Endothelial cell of hepatic sinusoid (primary cell): ENCODE data around the gene HAUS8.
"Not testable (repeated sequence)": the region's sequence is repeated elsewhere in the genome, so short reads cannot be mapped to it uniquely, and the experiment has no call there.

ENCODE experiments used
- in situ Hi-C: cut with HindIII; loops from 2 replicates; pipeline ENCODE4 v1.10.0; 2017; ENCODE audit warnings: low sequenced_read_pairs

Gene HAUS8, protein sequence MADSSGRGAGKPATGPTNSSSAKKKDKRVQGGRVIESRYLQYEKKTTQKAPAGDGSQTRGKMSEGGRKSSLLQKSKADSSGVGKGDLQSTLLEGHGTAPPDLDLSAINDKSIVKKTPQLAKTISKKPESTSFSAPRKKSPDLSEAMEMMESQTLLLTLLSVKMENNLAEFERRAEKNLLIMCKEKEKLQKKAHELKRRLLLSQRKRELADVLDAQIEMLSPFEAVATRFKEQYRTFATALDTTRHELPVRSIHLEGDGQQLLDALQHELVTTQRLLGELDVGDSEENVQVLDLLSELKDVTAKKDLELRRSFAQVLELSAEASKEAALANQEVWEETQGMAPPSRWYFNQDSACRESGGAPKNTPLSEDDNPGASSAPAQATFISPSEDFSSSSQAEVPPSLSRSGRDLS

GRCh38 chr19:17075035-17075863 lies at the start of gene HAUS8, which contains the start of gene MYO9B:
TSS of gene HAUS8 (minus strand) at chr19:17075452. CDS start at chr19:17075422, 30 bp downstream.
TSS of gene MYO9B (plus strand) at chr19:17075777. CDS start at chr19:17101718, 25,941 bp downstream.
- in situ Hi-C loops: loop anchor here (5.0 kb wide), 1 partner anchor 92 kb away; no protein-coding TSS in a partner anchor

- in situ Hi-C loops: no loop called here
Observed at GRCh38 chr19:17124025-17124424, 48.8 kb upstream of the HAUS8 start.

GRCh38 chr19:17123041-17123440 lies 47.8 kb upstream of the HAUS8 start:
- in situ Hi-C loops: no loop called here

DNA sequence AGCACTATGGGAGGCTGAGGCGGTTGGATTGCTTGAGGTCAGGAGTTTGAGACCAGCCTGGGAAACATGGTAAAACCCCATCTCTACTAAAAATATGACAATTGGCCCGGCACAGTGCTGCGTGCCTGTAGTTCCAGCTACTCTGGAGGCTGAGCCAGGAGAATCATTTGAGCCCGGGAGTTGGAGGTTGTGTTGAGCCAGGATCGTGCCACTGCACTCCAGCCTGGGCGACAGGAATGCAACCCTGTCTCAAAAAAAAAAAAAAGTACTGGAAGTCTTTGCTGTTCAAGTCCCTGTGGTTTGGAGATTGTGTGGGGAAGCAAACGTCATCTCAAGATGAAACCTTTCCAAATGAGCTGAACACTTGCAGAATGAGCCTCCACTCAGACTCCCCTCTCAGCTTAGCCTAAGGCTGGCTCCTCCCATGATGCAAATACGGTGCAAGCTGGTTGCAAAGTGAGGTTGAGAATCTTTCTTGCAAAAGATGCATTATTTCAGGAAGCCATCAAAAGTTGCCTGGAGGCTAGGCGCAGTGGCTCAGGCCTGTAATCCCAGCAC lies 46.6 kb upstream of the HAUS8 start:
- in situ Hi-C loops: no loop called here

GRCh38 chr19:17118957-17119356 lies 43.7 kb upstream of the HAUS8 start:
- in situ Hi-C loops: no loop called here

GRCh38 chr19:17116996-17117702 lies 41.9 kb upstream of the HAUS8 start:
- in situ Hi-C loops: no loop called here

DNA sequence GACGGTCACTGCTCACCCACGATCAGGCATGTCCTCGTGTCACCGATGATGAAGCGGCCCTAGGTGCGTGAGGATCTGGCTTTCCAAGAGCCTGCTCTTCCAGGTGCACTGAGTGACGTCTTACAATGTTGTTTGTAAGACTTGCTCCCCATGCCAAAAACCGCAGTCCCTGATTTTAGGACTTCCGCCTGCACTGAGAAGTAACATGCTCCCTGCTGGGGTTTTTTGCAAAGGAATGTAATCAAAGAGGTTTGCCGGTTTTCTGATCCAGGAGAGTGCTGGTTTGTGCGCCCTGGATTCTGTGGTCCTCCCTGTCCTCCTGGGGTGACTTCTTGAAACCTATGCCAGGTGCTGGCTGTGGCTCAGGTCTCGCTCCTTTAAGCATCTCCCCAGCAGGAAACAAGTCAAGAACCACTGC lies 39.2 kb upstream of the HAUS8 start:
- in situ Hi-C loops: no loop called here

DNA sequence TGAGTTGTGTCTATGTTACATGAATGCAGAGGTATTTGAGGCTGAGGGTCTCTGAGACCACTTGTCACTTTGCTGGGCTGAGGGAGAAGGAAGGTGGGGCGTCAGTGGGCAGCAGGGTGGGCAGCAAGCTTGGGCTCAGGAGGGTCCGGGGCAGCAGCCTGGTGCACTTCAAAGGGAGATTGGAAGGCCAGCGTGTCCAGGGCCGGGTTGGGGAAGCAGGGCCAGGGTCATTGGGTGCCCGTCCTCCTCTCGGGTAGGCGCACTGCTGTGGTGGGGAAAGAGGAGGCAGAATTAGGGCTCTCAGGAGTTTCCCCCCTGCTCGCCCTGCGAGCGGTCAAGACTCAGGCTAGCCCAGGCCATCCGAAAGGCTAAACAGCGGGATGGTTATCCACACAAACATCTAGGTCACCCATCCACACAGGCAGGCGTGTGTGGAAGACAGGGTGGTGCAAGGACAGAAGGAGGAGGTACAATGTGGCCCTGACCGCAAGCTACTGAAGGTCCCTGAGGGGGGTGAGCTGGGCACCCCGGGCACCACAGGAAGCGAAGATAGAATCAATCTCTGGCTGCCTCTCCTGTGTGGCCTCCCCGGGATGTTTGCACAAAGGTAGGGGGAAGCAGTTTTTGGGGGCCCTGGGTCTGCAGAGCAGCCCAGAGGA lies 38.0 kb upstream of the HAUS8 start:
- in situ Hi-C loops: no loop called here

DNA sequence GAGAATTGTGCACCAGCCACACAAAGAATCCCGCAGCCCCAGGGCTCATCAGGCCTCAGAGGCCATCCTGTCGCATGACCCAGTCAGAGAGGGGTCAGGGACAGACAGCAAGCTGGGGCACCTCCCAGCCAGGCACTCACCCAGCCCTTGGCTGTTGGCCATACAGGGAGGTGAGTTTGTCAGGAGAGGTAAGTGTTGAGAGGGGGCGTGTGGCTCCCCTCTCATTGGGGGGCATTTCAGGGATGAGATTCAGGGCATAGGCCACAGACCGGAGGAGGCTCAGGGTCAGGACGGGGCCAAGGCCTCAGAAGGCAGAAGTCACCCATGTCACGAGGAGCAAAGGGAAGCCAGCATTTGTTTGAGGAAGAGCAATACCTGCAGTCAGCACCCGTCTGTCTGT lies 37.4 kb upstream of the HAUS8 start:
- in situ Hi-C loops: no loop called here

GRCh38 chr19:17112271-17112670 lies 37.0 kb upstream of the HAUS8 start:
- in situ Hi-C loops: no loop called here

DNA sequence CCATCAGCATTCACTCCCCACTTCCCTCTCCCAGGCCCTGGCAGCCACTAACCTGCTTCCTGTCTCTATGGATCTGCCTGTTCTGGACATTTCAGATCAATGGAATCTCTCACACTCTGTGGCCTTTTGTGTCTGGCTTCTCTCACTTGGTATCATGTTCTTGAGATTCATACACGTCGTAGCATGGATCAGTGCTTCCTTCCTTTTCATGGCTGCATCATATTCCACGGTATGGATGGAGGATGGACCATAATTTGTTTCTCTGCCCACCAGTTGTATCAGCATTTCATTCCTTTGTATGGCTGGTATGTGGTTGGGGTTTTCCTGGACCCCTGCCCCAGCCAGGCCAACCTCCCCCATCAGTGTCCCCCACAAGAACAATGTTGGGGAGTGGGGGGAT lies 36.5 kb upstream of the HAUS8 start:
- in situ Hi-C loops: no loop called here

DNA sequence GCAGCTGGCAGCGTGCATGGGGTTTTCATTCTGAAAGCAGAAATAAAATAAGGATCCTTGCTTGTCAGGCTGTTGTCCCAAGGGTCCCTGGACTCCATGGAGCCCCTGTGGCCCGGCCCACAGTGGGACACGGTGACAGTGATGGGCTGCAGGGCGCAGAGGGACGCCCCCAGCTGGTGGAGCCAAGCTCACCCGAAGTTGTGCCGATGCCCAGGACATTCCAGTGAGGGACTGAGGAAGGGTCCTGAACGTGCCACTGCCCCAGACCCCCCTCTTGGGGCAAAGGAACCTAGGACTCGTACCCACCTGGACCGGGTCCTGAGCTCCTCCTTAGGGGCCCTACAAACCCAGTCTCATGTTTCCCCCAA lies 35.3 kb upstream of the HAUS8 start:
- in situ Hi-C loops: no loop called here

DNA sequence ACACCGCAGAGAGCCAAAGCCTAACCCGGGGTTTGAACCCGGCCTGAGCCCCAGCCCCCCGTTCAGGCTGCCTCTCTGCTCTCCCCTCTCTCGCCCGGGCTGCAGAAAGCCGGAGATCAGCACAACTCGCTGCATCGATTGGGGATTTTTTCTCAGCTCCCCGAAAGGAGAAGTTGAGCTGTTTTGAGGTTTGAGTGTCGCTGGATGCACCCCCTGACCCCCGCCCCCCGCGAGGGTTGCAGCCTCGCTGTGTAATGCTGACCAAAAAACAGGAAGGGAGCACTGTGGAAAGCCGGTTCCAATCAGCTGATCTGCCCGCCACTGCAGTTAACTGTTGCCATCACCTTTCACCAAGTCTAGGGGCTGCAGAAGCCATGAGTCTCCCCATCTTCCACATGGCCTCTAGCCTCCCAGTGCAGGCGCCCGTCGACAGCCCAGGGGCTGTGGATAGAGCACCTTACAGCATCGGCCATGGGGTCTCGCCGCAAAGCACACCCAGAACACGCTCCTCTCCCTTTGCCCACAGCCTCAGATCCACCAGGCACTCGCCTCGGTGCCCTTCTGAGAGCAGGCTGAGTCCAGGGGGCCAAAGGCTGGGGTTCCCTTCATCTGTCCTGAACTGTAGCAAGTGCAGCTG lies 34.8 kb upstream of the HAUS8 start:
- in situ Hi-C loops: no loop called here

- in situ Hi-C loops: no loop called here
Observed at GRCh38 chr19:17109300-17109699, 34.0 kb upstream of the HAUS8 start.

GRCh38 chr19:17108453-17108784 lies 33.2 kb upstream of the HAUS8 start:
- in situ Hi-C loops: no loop called here

- in situ Hi-C loops: no loop called here
Observed at GRCh38 chr19:17107546-17108452, 32.5 kb upstream of the HAUS8 start.

- in situ Hi-C loops: not testable (repeated sequence)
Observed at GRCh38 chr19:17106964-17107363, 31.7 kb upstream of the HAUS8 start.

GRCh38 chr19:17105556-17105955 lies 30.3 kb upstream of the HAUS8 start:
- in situ Hi-C loops: no loop called here

- in situ Hi-C loops: no loop called here
Observed at GRCh38 chr19:17104679-17105078, 29.4 kb upstream of the HAUS8 start.
